ENCODE data around the gene CFAP251. TPM values are rescaled to one million over a fixed set of nuclear protein-coding genes. Genes with fewer than 3 reads are reported as not detected.
"Not testable (repeated sequence)": the region's sequence is repeated elsewhere in the genome, so short reads cannot be mapped to it uniquely, and the experiment has no call there.

CFAP251 gene, protein sequence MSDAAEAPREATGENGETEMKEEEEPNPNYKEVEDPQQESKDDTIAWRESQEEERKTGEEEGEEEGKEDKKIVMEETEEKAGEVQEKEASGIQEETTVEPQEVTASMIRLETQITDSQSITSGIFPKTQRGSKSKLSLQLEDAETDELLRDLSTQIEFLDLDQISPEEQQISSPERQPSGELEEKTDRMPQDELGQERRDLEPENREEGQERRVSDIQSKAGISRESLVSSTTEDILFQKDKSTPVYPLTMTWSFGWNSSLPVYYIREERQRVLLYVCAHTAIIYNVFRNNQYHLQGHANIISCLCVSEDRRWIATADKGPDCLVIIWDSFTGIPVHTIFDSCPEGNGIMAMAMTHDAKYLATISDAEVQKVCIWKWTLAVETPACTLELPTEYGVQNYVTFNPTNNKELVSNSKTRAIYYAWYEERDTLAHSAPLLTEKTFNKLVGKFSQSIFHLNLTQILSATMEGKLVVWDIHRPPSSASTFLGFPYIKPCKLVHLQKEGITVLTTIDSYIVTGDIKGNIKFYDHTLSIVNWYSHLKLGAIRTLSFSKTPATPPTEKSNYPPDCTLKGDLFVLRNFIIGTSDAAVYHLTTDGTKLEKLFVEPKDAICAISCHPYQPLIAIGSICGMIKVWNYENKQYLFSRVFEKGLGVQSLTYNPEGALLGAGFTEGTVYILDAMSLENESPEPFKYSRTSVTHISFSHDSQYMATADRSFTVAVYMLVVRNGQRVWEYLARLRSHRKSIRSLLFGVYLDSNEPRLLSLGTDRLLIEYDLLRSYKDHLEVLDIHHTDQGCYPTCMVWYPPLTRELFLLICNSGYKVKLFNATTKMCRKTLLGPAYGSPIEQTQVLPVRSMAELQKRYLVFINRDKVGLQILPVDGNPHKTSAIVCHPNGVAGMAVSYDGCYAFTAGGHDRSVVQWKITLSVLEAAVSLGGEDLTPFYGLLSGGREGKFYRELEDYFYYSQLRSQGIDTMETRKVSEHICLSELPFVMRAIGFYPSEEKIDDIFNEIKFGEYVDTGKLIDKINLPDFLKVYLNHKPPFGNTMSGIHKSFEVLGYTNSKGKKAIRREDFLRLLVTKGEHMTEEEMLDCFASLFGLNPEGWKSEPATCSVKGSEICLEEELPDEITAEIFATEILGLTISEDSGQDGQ
- under 1 TPM; 0.59 to 0.65 TPM for total RNA-seq

DNA sequence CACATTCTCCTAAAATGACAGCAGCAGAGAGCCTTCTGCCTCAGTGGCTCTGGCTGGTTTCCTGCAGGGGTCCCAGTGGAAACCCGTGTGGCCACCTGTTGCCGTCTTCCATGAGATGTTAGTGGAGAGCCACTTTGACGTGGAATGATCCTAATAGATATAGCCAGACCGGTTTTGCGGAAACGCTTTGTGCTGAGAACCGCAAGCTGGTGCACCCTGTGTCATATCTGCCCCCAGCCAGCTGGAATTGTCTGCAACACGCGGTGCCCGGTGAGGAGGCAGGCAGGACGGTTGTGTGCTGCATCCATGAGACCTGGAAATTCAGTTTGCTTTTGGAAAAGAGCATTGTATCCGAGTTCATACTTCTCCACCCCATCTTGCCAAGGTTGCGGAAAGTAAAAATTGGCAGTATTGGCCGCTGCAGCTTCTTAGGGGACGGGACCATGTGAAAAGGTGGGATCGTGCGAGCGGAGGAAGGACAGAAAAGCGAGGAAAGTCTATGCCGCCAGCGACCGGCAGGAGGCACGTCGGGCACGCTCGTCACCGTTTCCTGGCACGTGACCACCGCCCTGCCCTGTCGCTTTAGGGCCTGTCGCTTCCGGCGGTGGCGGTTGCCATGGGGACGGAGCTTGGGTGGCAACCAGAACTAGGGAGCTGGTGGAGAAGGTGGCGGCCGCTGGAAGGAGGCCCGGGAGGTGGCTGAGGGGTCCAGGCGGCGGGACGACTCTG lies at the start of gene CFAP251:
TSS of gene CFAP251 (plus strand) at position 643 of the 729 bp plus-strand sequence. CDS start 2,714 bp downstream, outside the sequence.
- Mint-ChIP-seq H3K9me3 (ENCODE audit: low read depth) (no peaks in the 10 kb centered on the region), H3K4me3 (peak within 1 kb of the TSS; percentile 54), H3K36me3 (ENCODE audit: low read depth) (peaks cover 21% of the 10 kb centered on the region), H3K4me1 (peaks cover 15% of the 10 kb centered on the region), H3K27me3 (no peaks in the 10 kb centered on the region), H3K27ac (peak within 1 kb of the TSS; percentile 74)
- DNase-seq (peak; percentile 99), ATAC-seq (peak; percentile 99)
- POLR2A ChIA-PET = interaction anchor here (1.0 kb wide), 1 partner anchor 74 kb away, joined by 4 read pairs; no protein-coding TSS in a partner anchor
- CTCF ChIA-PET = interaction anchor here (0.6 to 4.3 kb wide), 37 partner anchors 10 to 973 kb away, joined by 3 to 20 read pairs (median 3); partner anchors contain the start of genes LRRC43, PSMD9 and RHOF
- intact Hi-C loops (cut with DNase I, micrococcal nuclease) = loop anchor here (1.0 to 10.0 kb wide), 10 partner anchors 30 to 349 kb away; partner anchors contain the start of genes PSMD9 (in 1 of the 2) and VPS33A (in 1 of the 2)

DNA sequence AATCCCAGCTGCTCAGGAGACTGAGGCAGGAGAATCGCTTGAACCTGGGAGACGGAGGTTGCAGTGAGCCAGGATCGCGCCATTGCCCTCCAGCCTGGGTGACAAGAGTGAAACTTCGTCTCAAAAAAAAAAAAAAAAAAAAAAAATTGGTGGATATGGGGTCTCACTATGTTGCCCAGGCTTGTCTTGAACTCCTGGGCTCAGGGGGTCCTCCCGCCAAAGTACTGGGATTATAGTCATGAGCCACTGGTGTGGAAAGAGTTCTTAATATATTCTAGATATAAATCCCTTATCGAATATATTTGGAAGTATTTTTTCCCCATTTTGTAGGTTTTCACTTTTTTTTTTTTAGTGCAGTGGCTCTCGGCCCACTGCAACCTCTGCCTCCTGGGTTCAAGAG lies 49.2 kb upstream of the CFAP251 start:
- intact Hi-C loops (cut with DNase I, micrococcal nuclease); ATAC-seq; H3K9me3 Mint-ChIP-seq (ENCODE audit: low read depth); H3K4me1 Mint-ChIP-seq; H3K36me3 Mint-ChIP-seq (ENCODE audit: low read depth); POLR2A ChIA-PET; H3K4me3 Mint-ChIP-seq; DNase-seq; H3K27me3 Mint-ChIP-seq; H3K27ac Mint-ChIP-seq: not testable (repeated sequence)
- CTCF ChIA-PET = interaction anchor here (0.5 to 0.6 kb wide), 2 partner anchors 13 to 30 kb away, joined by 3 to 4 read pairs; no protein-coding TSS in a partner anchor

DNA sequence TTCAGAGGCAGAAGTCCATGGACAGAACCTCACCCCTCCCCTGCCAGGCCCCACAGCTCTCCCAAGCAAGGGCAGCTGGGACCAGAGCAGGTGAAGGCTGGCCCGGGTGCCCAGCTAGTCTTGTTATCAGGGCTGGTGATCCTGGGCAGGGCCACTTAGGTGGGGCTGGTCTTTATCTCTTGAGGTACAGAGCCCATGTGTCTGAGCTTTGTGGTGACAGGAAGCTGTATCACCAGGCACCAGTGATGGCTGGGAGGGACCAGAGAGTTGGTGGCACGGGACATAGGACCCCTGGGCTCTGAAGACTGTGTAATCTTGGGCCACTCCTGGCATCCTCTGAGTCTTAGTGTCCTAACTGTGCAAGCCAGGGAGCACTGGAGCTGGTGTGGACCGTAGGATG lies 46.9 kb upstream of the CFAP251 start:
- no peaks in the 10 kb centered on the region for H3K9me3 Mint-ChIP-seq (ENCODE audit: low read depth)
- ChIA-PET POLR2A (no interaction called here), CTCF (interaction anchor here (0.6 to 1.0 kb wide), 2 partner anchors 16 to 259 kb away, joined by 3 read pairs; no protein-coding TSS in a partner anchor)
- ATAC-seq = no peak
- DNase-seq = no peak
- peaks cover 5% of the 10 kb centered on the region for H3K4me1 Mint-ChIP-seq
- no peak overlapping the region for H3K4me3 Mint-ChIP-seq
- H3K36me3 Mint-ChIP-seq (ENCODE audit: low read depth) = no peaks in the 10 kb centered on the region
- H3K27ac Mint-ChIP-seq = no peak overlapping the region
- H3K27me3 Mint-ChIP-seq = no peaks in the 10 kb centered on the region
- intact Hi-C loops (cut with DNase I, micrococcal nuclease) = no loop called here

DNA sequence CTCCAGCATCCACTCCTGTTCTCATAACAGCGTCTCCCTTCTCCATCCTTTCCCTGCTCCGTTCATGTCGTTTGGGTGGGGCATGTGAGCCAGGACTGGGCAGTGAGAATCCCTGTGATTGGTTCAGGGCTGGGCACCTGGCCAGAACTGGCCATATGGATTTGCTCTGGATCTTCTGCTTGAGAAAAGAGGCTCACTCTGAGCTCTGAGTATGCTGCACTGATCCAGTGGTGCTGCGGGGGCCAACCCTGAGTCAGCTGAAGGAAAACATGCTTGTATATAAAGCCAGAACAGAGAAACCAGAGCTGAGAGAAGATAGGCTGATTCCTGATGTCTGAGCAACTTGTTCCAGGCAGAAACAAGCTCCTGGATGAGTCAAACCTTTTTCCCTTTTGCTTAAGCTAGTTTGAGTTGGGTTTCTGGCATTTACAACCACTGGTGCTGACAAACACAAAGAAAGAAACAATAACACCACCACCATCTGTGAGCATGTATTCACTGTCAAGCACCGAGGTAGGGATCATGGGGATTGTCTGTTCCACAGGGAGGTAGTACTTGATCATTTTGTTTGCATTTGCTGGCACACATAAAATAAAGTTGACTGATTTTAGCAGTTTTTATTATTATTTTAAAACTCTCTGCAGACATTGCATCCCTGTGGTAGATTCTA lies 45.7 kb upstream of the CFAP251 start:
- peaks cover 5% of the 10 kb centered on the region for H3K4me1 Mint-ChIP-seq
- H3K27me3 Mint-ChIP-seq = no peaks in the 10 kb centered on the region
- POLR2A ChIA-PET = no interaction called here
- ATAC-seq (peak; percentile 91), DNase-seq (peak; percentile 52)
- intact Hi-C loops (cut with DNase I, micrococcal nuclease) = no loop called here
- H3K36me3 Mint-ChIP-seq (ENCODE audit: low read depth) = no peaks in the 10 kb centered on the region
- H3K4me3 Mint-ChIP-seq = no peak overlapping the region
- H3K9me3 Mint-ChIP-seq (ENCODE audit: low read depth) = no peaks in the 10 kb centered on the region
- CTCF ChIA-PET = interaction anchor here (0.5 to 1.5 kb wide), 5 partner anchors 15 to 61 kb away, joined by 3 read pairs; partner anchors contain the start of genes CFAP251 and PSMD9
- peak overlapping the region; percentile 21 for H3K27ac Mint-ChIP-seq

DNA sequence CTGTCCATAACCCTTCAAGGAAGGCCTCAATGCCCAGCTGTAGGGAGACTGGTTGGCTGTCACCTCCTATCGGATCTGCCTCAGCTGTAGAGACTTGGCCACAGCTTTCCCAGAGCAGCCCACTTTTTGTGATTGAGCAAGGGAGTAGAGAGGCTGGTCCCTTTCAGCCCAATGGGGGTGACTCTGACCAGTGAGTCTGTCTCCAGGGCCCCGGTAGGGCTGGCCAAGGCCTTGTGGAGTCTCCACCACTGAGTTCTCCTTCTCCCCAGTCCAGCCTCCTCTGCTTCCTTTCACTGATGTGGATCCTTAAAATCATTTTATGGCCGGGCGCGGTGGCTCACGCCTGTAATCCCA lies 45.2 kb upstream of the CFAP251 start:
- ATAC-seq = no peak
- DNase-seq = no peak
- peaks cover 5% of the 10 kb centered on the region for H3K4me1 Mint-ChIP-seq
- no peak overlapping the region for H3K27ac Mint-ChIP-seq
- no peak overlapping the region for H3K4me3 Mint-ChIP-seq
- no peaks in the 10 kb centered on the region for H3K9me3 Mint-ChIP-seq (ENCODE audit: low read depth)
- no peaks in the 10 kb centered on the region for H3K36me3 Mint-ChIP-seq (ENCODE audit: low read depth)
- CTCF ChIA-PET = interaction anchor here (1.0 to 1.5 kb wide), 4 partner anchors 15 to 61 kb away, joined by 3 read pairs; partner anchors contain the start of genes CFAP251 and PSMD9
- intact Hi-C loops (cut with DNase I, micrococcal nuclease) = no loop called here
- POLR2A ChIA-PET = no interaction called here
- no peaks in the 10 kb centered on the region for H3K27me3 Mint-ChIP-seq

DNA sequence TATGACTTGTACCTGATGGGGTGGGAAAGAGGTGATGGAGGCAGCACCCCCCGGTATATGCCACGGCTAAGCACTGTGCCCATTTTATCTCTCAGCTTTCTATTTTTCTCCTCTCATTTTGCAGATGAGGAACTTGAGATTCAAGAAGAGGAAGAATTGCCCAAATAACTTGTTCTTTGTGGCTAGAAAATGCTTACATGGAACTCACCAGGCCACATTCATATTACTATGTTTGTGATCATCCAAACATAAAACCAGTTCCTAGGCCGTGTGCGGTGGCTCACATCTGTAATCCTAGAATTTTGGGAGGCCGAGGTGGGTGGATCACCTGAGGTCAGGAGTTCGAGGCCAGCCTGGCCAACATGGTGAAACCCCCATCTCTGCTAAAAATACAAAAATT lies 44.3 kb upstream of the CFAP251 start:
- Mint-ChIP-seq H3K36me3 (ENCODE audit: low read depth) (no peaks in the 10 kb centered on the region), H3K27me3 (no peaks in the 10 kb centered on the region), H3K4me3 (no peak overlapping the region), H3K4me1 (peaks cover 5% of the 10 kb centered on the region), H3K27ac (no peak overlapping the region), H3K9me3 (ENCODE audit: low read depth) (no peaks in the 10 kb centered on the region)
- intact Hi-C loops (cut with DNase I, micrococcal nuclease) = no loop called here
- no peak for DNase-seq
- ChIA-PET CTCF (interaction anchor here (0.8 to 1.5 kb wide), 3 partner anchors 37 to 176 kb away, joined by 3 read pairs; no protein-coding TSS in a partner anchor), POLR2A (no interaction called here)
- ATAC-seq = no peak

DNA sequence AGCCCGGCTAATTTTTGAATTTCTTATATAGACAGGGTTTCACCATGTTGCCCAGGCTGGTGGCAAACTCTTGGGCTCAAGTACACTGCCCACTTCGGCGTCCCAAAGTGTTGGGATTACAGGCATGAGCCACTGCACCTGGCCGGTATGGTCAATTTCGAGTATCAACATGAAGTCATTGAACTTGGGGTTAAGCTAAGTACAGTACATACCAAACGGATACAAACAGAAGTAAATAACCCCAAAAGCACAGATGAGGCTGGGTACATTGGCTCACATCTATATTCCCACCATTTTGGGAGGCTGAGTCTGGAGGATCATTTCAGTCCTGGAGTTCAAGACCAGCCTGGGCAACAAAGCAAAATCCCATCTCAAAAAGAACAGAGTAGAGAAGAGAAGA lies 42.8 kb upstream of the CFAP251 start:
- DNase-seq (no peak), ATAC-seq (no peak)
- ChIA-PET POLR2A (no interaction called here), CTCF (interaction anchor here (0.6 kb wide), 1 partner anchor 153 kb away, joined by 3 read pairs; no protein-coding TSS in a partner anchor)
- Mint-ChIP-seq H3K9me3 (ENCODE audit: low read depth) (no peaks in the 10 kb centered on the region), H3K36me3 (ENCODE audit: low read depth) (no peaks in the 10 kb centered on the region), H3K4me1 (peaks cover 5% of the 10 kb centered on the region), H3K27ac (no peak overlapping the region), H3K27me3 (no peaks in the 10 kb centered on the region), H3K4me3 (no peak overlapping the region)
- intact Hi-C loops (cut with DNase I, micrococcal nuclease) = no loop called here

DNA sequence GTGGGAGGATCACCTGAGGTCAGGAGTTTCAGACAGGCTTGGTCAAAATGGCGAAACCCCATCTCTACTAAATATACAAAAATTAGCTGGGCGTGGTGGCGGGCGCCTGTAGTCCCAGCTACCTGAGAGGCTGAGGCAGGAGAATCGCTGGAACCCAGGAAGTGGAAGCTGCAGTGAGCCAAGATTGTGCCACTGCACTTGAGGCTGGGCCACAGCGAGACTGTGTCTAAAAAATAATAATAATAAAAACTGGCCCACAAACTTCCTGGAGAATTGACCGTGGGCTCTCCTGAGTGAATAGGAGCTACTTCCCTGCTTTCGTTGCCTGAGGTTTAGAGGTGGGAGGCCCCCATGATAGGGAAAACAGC lies 42.3 kb upstream of the CFAP251 start:
- H3K27ac Mint-ChIP-seq; H3K36me3 Mint-ChIP-seq (ENCODE audit: low read depth); ATAC-seq; POLR2A ChIA-PET; H3K4me3 Mint-ChIP-seq; H3K9me3 Mint-ChIP-seq (ENCODE audit: low read depth); DNase-seq; H3K27me3 Mint-ChIP-seq; intact Hi-C loops (cut with DNase I, micrococcal nuclease); H3K4me1 Mint-ChIP-seq: not testable (repeated sequence)
- CTCF ChIA-PET = interaction anchor here (0.6 to 1.1 kb wide), 2 partner anchors 12 to 152 kb away, joined by 3 to 5 read pairs; partner anchors contain the start of gene PSMD9

DNA sequence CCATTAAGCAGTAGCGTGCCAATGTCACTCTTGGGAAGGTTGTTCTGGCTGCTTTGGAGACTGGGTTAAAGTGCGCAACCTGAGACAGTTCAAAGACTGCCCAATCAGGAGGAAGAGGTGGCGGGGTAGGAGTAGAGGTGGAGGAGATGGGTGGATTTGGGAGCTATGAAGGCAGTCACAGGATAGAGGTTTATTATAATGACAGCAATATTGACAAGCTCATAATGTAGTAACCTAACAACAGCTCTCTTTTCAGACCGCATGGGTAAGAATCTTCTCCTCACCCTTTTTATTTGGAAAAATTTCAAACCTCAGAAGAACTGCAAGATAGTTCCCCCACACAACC lies 35.1 kb upstream of the CFAP251 start:
- H3K9me3 Mint-ChIP-seq (ENCODE audit: low read depth) = no peaks in the 10 kb centered on the region
- H3K4me1 Mint-ChIP-seq = peaks cover 4% of the 10 kb centered on the region
- H3K27ac Mint-ChIP-seq = no peak overlapping the region
- H3K36me3 Mint-ChIP-seq (ENCODE audit: low read depth) = no peaks in the 10 kb centered on the region
- ATAC-seq = no peak
- CTCF ChIA-PET = interaction anchor here (0.8 to 1.4 kb wide), 3 partner anchors 10 to 243 kb away, joined by 3 to 5 read pairs (median 3); no protein-coding TSS in a partner anchor
- intact Hi-C loops (cut with DNase I, micrococcal nuclease) = no loop called here
- no peak for DNase-seq
- no peaks in the 10 kb centered on the region for H3K27me3 Mint-ChIP-seq
- POLR2A ChIA-PET = no interaction called here
- H3K4me3 Mint-ChIP-seq = no peak overlapping the region

DNA sequence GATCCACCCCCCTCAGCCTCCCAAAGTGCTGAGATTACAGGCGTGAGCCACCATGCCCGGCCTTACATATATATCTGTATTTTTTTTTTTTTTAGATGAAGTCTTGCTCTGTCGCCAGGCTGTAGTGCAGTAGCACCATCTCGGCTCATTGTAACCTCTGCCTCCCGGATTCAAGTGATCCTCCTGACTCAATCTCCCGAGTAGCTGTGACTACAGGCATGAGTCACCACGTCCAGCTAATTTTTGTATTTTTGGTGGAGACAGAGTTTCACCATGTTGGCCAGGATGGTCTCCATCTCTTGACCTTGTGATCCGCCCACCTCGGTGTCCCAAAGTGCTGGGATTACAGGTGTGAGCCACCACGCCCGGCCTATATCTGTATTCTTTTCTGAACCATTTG lies 33.3 kb upstream of the CFAP251 start:
- intact Hi-C loops (cut with DNase I, micrococcal nuclease) = loop anchor here in 1 of 2 experiments (5.0 kb wide), 1 partner anchor 198 kb away; no protein-coding TSS in a partner anchor
- CTCF ChIA-PET = interaction anchor here (0.6 to 1.1 kb wide), 4 partner anchors 73 to 185 kb away, joined by 3 read pairs; partner anchors contain the start of gene RHOF

More for the DNA sequence above, 33.3 kb upstream of the CFAP251 start:
- H3K27me3 Mint-ChIP-seq; DNase-seq; POLR2A ChIA-PET; ATAC-seq; H3K4me3 Mint-ChIP-seq; H3K27ac Mint-ChIP-seq; H3K36me3 Mint-ChIP-seq (ENCODE audit: low read depth); H3K9me3 Mint-ChIP-seq (ENCODE audit: low read depth): not testable (repeated sequence)
- H3K4me1 Mint-ChIP-seq = peaks cover 15% of the 10 kb centered on the region
